RKO (cell line): ENCODE results near the gene RARA.
"Not testable (repeated sequence)": the region's sequence is repeated elsewhere in the genome, so short reads cannot be mapped to it uniquely, and the experiment has no call there.

ENCODE experiments used
- DNase-seq: peaks from one replicate; pipeline ENCODE4 v3.0.0-alpha.2; 2016; ENCODE audit warnings: low spot score

Gene RARA

GRCh38 chr17:40358323-40359038 lies 49.5 kb downstream of the RARA start:
- DNase-seq: peak; percentile 85

GRCh38 chr17:40360091-40360490 lies 51.1 kb downstream of the RARA start:
- no peak for DNase-seq

- no peak for DNase-seq
Observed at GRCh38 chr17:40361063-40361924, 52.3 kb downstream of the RARA start.

- DNase-seq: no peak
Observed at GRCh38 chr17:40361925-40362695, 53.1 kb downstream of the RARA start.

GRCh38 chr17:40362696-40363110 lies 53.7 kb downstream of the RARA start:
- peak; percentile 85 for DNase-seq

GRCh38 chr17:40363111-40363827 lies 54.3 kb downstream of the RARA start:
- DNase-seq: peak; percentile 63

- no peak for DNase-seq
Observed at GRCh38 chr17:40364121-40364861, 55.3 kb downstream of the RARA start, which contains the start of gene GJD3. Gene GJD3, minus strand, starts transcription at chr17:40364737. Its CDS starts 922 bp downstream, at chr17:40363815.

GRCh38 chr17:40364906-40365305 lies 55.9 kb downstream of the RARA start:
- no peak for DNase-seq

GRCh38 chr17:40366076-40366860 lies 57.3 kb downstream of the RARA start:
- DNase-seq: no peak

GRCh38 chr17:40366861-40367518 lies 58.0 kb downstream of the RARA start:
- no peak for DNase-seq

GRCh38 chr17:40367728-40368127 lies 58.7 kb downstream of the RARA start:
- DNase-seq: not testable (repeated sequence)

- no peak for DNase-seq
Observed at GRCh38 chr17:40369923-40370322, 60.9 kb downstream of the RARA start.

- DNase-seq: no peak
Observed at GRCh38 chr17:40371261-40371929, 62.4 kb downstream of the RARA start.

- DNase-seq: no peak
Observed at GRCh38 chr17:40372031-40372430, 63.1 kb downstream of the RARA start.

- DNase-seq: not testable (repeated sequence)
Observed at GRCh38 chr17:40372644-40373043, 63.7 kb downstream of the RARA start.

- DNase-seq: peak; percentile 32
Observed at GRCh38 chr17:40373324-40373723, 64.3 kb downstream of the RARA start.

- no peak for DNase-seq
Observed at GRCh38 chr17:40373999-40374398, 65.0 kb downstream of the RARA start.

- DNase-seq: no peak
Observed at GRCh38 chr17:40374821-40375498, 66.0 kb downstream of the RARA start.
